Measurements from ENCODE around the gene PCARE. TPM values are rescaled to one million over a fixed set of nuclear protein-coding genes. Genes with fewer than 3 reads are reported as not detected.

The PCARE gene
- total RNA-seq, 1 experiment from 2014 or later, result not detected

GRCh38 chr2:29012211-29012681, 62.1 kb downstream of the PCARE start:
- Histone ChIP-seq H3K4me1 (replicated peaks) (peaks cover 11% of the 10 kb centered on the region), H3K27ac (no peak overlapping the region), H3K27me3 (replicated peaks) (no peaks in the 10 kb centered on the region), H3K36me3 (no peaks in the 10 kb centered on the region), H3K4me3 (no peak overlapping the region), H3K9me3 (replicated peaks) (no peaks in the 10 kb centered on the region)
- no peak for DNase-seq (ENCODE audit: low read depth in 1 of 2, low spot score in 2 of 2)

Other genes starting within 250 kb of the PCARE start
- gene TRMT61B, start 204.2 kb downstream of the PCARE start, total RNA-seq (2014; rRNA removed; shearing (Covaris generic)), result 14.6 and 16.6 TPM in 2 replicates
- 57.5 and 79.2 TPM in 2 replicates for gene WDR43, start 179.9 kb downstream of the PCARE start, total RNA-seq (2014; rRNA removed; shearing (Covaris generic))
- 0.03 TPM in 1 of 2 replicates, not detected in the other for gene TOGARAM2, start 93.2 kb downstream of the PCARE start, total RNA-seq (2014; rRNA removed; shearing (Covaris generic))
- 34.2 and 36.9 TPM in 2 replicates for gene CLIP4, start 40.9 kb upstream of the PCARE start, total RNA-seq (2014; rRNA removed; shearing (Covaris generic))

Data from SJSA1 (cell line).